Mesothelial cell of epicardium (in vitro differentiated cells): Measurements from ENCODE around the gene RNF212. TPM values are rescaled to one million over a fixed set of nuclear protein-coding genes. Genes with fewer than 3 reads are reported as not detected.

Experiments
- DNase-seq, 2 experiments: peaks; one replicate each; pipeline ENCODE4 v3.0.0; 2021; ENCODE audit warnings: low spot score in 2 of 2; ENCODE audit not compliant: unreplicated experiment in 2 of 2
- H3K27ac Mint-ChIP-seq: 2 replicates; pipeline ENCODE4 v1.8.0; 2021; ENCODE audit warnings: mixed read lengths
- H3K27me3 Mint-ChIP-seq: 2 replicates; pipeline ENCODE4 v1.8.0; 2021; ENCODE audit warnings: low read depth, mixed read lengths
- H3K36me3 Mint-ChIP-seq: 2 replicates; pipeline ENCODE4 v1.8.0; 2021; ENCODE audit warnings: mixed read lengths
- H3K4me1 Mint-ChIP-seq: 2 replicates; pipeline ENCODE4 v1.8.0; 2021; ENCODE audit warnings: mixed read lengths
- H3K4me3 Mint-ChIP-seq: 2 replicates; pipeline ENCODE4 v1.8.0; 2021; ENCODE audit warnings: mild to moderate bottlenecking, moderate library complexity, mixed read lengths
- H3K9me3 Mint-ChIP-seq: 2 replicates; pipeline ENCODE4 v1.8.0; 2021; ENCODE audit warnings: mixed read lengths
- total RNA-seq: library from RNA; stranded (reverse); gene quantifications from 3 replicates; pipeline ENCODE4 v1.2.1, GENCODE V29; 2021
- TF ChIP-seq, protein P1 (sequence below): fragments of 200-600 bp; sonication (generic); IDR thresholded peaks from one replicate; pipeline ENCODE4 v1.5.0; 2021; ENCODE audit warnings: antibody characterized with exemption; ENCODE audit not compliant: unreplicated experiment

Gene RNF212
- total RNA-seq, 1 donor from 2014 or later: 10.9 TPM

DNA sequence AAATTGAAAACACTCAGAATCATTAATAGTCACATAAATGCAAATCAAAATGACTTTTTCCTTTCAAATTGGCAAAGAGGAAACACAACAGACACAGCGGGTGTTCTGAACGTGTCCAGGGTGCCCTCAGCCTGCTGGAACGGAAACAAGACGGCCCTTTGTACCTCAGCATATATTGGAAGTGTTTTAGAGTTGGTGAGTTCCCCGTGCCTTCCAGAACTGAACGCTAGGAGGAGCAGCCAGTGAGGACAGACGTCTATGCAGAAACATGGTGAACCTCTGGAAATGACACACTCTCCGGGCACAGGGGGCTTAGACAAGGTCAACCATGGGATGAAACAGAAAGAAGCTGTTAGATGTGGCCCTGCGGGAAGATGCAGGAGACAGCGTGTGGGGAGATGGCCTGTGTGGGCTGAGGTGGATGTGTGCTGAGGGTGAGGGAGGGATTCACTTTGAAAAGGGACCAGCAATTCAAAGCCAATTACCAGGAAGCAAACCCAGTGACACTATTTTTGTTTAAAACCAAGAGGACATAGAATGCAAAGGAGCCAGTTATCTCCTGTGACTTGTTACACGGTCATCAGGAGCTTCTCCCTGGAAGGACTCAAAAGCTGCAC lies 40.4 kb downstream of the RNF212 start:
- DNase-seq: peak in 1 of 2 experiments; percentile 50
- no peaks in the 10 kb centered on the region for H3K4me1 Mint-ChIP-seq
- peaks cover 8% of the 10 kb centered on the region for H3K9me3 Mint-ChIP-seq
- H3K4me3 Mint-ChIP-seq: no peak overlapping the region
- no peaks in the 10 kb centered on the region for H3K36me3 Mint-ChIP-seq
- peaks cover 59% of the 10 kb centered on the region for H3K27me3 Mint-ChIP-seq
- TF ChIP-seq, protein P1, sequence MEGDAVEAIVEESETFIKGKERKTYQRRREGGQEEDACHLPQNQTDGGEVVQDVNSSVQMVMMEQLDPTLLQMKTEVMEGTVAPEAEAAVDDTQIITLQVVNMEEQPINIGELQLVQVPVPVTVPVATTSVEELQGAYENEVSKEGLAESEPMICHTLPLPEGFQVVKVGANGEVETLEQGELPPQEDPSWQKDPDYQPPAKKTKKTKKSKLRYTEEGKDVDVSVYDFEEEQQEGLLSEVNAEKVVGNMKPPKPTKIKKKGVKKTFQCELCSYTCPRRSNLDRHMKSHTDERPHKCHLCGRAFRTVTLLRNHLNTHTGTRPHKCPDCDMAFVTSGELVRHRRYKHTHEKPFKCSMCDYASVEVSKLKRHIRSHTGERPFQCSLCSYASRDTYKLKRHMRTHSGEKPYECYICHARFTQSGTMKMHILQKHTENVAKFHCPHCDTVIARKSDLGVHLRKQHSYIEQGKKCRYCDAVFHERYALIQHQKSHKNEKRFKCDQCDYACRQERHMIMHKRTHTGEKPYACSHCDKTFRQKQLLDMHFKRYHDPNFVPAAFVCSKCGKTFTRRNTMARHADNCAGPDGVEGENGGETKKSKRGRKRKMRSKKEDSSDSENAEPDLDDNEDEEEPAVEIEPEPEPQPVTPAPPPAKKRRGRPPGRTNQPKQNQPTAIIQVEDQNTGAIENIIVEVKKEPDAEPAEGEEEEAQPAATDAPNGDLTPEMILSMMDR: no peak
- no peak overlapping the region for H3K27ac Mint-ChIP-seq

DNA sequence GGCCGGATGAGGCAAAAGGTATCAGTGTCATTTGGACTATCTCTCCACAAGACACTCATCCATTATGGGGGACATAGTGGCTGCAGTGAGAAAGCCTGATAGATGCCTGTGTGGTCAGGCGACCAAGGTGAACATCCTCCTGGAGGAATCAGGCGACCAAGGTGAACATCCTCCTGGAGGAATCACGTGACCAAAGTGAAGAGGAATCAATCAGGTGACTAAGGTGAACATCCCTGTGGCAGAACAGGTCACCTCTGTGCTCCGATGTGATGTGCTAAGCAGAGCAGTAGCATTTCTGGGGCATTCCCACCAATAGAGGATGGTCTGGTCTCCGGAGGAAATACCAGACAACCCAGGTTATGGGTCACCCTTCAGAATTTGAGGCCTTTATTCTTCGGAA lies 44.0 kb downstream of the RNF212 start:
- H3K27me3 Mint-ChIP-seq: peaks cover 80% of the 10 kb centered on the region
- peaks cover 8% of the 10 kb centered on the region for H3K9me3 Mint-ChIP-seq
- H3K4me1 Mint-ChIP-seq: no peaks in the 10 kb centered on the region
- no peaks in the 10 kb centered on the region for H3K36me3 Mint-ChIP-seq
- TF ChIP-seq, protein P1: no peak
- no peak overlapping the region for H3K27ac Mint-ChIP-seq
- DNase-seq: no peak
- no peak overlapping the region for H3K4me3 Mint-ChIP-seq

DNA sequence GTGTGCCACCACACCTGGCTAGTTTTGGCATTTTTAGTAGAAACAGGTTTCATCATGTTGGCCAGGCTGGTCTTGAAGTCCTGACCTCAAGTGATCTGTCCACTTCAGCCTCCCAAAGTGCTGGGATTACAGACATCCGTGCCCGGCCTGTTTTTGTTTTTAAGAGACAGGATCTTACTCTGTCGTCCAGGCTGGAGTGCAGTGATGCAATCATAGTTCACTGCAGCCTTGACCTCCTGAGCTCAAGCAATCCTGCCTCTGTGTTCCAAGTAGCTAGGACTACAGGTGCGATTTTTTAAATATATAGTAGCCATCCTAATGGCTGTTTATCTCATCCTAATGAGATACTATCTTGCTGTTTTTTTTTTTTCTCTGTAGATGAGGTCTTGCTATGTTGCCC lies 47.6 kb downstream of the RNF212 start:
- no peaks in the 10 kb centered on the region for H3K9me3 Mint-ChIP-seq
- no peaks in the 10 kb centered on the region for H3K36me3 Mint-ChIP-seq
- H3K27ac Mint-ChIP-seq: no peak overlapping the region
- peaks cover 91% of the 10 kb centered on the region for H3K27me3 Mint-ChIP-seq
- TF ChIP-seq, protein P1: no peak
- no peaks in the 10 kb centered on the region for H3K4me1 Mint-ChIP-seq
- H3K4me3 Mint-ChIP-seq: no peak overlapping the region
- DNase-seq: no peak

DNA sequence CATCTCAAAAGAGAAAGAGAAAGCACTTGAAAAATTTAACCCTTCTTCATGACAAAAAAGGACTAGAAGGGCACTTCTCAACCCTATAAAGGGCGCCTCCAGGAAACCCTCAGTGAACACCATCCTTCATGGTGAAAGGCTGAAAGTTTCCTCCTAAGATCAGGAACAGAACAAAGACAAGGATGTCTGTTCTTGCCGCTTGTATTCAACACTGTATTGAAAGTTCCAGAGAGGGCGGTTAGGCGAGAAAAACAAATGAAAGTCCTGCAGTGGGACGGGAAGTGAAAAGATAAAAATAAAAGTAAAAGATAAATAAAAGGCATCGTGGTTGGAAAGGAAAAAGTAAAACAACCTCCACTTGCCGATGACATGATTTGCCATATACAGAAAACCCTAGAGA lies 50.9 kb downstream of the RNF212 start:
- Mint-ChIP-seq H3K27ac (no peak overlapping the region), H3K36me3 (no peaks in the 10 kb centered on the region), H3K9me3 (no peaks in the 10 kb centered on the region), H3K4me1 (no peaks in the 10 kb centered on the region), H3K4me3 (no peak overlapping the region), H3K27me3 (peaks cover 92% of the 10 kb centered on the region)
- DNase-seq: no peak
- TF ChIP-seq, protein P1: no peak

DNA sequence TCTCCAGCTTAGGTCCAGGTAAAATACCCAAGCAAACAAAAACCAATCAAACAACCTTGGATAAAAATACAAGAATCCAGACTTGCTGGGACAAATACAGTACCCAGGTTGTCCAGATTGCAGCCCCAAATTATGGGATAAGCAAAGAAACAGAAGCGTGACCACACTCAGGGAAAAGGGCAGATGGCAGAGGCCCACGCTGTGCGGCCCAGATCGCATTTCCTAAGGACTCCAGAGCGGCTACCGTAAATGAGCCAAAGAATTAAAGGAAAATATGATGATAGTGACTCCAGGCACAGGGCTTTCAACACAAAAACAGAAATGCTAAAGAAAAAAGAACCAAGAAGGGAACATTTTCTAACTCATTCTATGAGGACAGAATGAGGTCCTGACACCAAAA lies 51.6 kb downstream of the RNF212 start:
- Mint-ChIP-seq H3K4me3 (no peak overlapping the region), H3K27me3 (peaks cover 90% of the 10 kb centered on the region), H3K36me3 (no peaks in the 10 kb centered on the region), H3K4me1 (no peaks in the 10 kb centered on the region), H3K9me3 (no peaks in the 10 kb centered on the region), H3K27ac (no peak overlapping the region)
- no peak for DNase-seq
- TF ChIP-seq, protein P1: no peak
